Keratinocyte (primary cell): ENCODE measurements around the gene IRGC. TPM values are rescaled to one million over a fixed set of nuclear protein-coding genes. Genes with fewer than 3 reads are reported as not detected.

ENCODE experiments used
- DNase-seq: peaks from one replicate; pipeline ENCODE4 v3.0.0-alpha.2; 2011; ENCODE audit warnings: low read depth, missing footprints, low spot score
- FAIRE-seq: peaks from 2 replicates; lab custom pipeline; 2011; peaks lifted over from hg19 to GRCh38; lab: Jason Lieb, UNC
- H2AFZ ChIP-seq: 2 replicates; pipeline ENCODE4 v1.6.0; 2012; ENCODE audit warnings: low read length, control low read depth, inconsistent platforms; ENCODE audit not compliant: control insufficient read depth
- H3K27ac ChIP-seq: 2 replicates; pipeline ENCODE4 v1.5.1; 2011; ENCODE audit warnings: low read length; ENCODE audit not compliant: control insufficient read depth, insufficient read depth
- H3K27me3 ChIP-seq: 3 replicates; pipeline ENCODE4 v1.6.0; 2011; ENCODE audit warnings: low read length; ENCODE audit not compliant: control insufficient read depth, insufficient read depth; ENCODE audit errors: extremely low read depth
- H3K36me3 ChIP-seq, 2 experiments: 2 replicates in 1 of 2; 3 replicates in 1 of 2; pipeline ENCODE4 v1.5.1; 2011; ENCODE audit warnings: low read length in 2 of 2, mild to moderate bottlenecking in 1 of 2; ENCODE audit not compliant: control insufficient read depth in 2 of 2, insufficient read depth in 2 of 2; ENCODE audit errors: extremely low read depth in 1 of 2
- H3K4me1 ChIP-seq: 3 replicates; pipeline ENCODE4 v1.5.1; 2011; ENCODE audit warnings: low read length; ENCODE audit not compliant: control insufficient read depth, insufficient read depth; ENCODE audit errors: extremely low read depth
- H3K4me2 ChIP-seq: 3 replicates; pipeline ENCODE4 v1.6.0; 2011; ENCODE audit warnings: low read depth, low read length; ENCODE audit not compliant: control insufficient read depth, insufficient read depth; ENCODE audit errors: extremely low read depth
- H3K4me3 ChIP-seq, 3 experiments: fragments of 200-600 bp in 1 of 3; sonication (generic) in 1 of 3; 2 replicates in 2 of 3; 3 replicates in 1 of 3; pipeline ENCODE4 v1.5.1; 2011 to 2016; ENCODE audit warnings: low read length in 3 of 3, mild to moderate bottlenecking in 3 of 3, control low read depth in 2 of 3, inconsistent platforms in 1 of 3, low read depth in 1 of 3, mixed read lengths in 1 of 3, mixed run types in 1 of 3, moderate library complexity in 1 of 3; ENCODE audit not compliant: control insufficient read depth in 2 of 3, insufficient read depth in 2 of 3; ENCODE audit errors: extremely low read depth in 1 of 3
- H3K79me2 ChIP-seq: 2 replicates; pipeline ENCODE4 v1.6.0; 2012; ENCODE audit warnings: low read length; ENCODE audit not compliant: control insufficient read depth, insufficient read depth
- H3K9ac ChIP-seq: 3 replicates; pipeline ENCODE4 v1.6.0; 2011; ENCODE audit warnings: low read length; ENCODE audit not compliant: control insufficient read depth, insufficient read depth; ENCODE audit errors: extremely low read depth
- H3K9me1 ChIP-seq: 3 replicates; pipeline ENCODE4 v1.6.0; 2011; ENCODE audit warnings: low read length; ENCODE audit not compliant: control insufficient read depth, insufficient read depth; ENCODE audit errors: extremely low read depth
- H3K9me3 ChIP-seq: 2 replicates; pipeline ENCODE4 v1.5.1; 2012; ENCODE audit warnings: low read depth, low read length; ENCODE audit not compliant: control insufficient read depth
- H4K20me1 ChIP-seq: 3 replicates; pipeline ENCODE4 v1.6.0; 2011; ENCODE audit warnings: low read length; ENCODE audit not compliant: control insufficient read depth, insufficient read depth; ENCODE audit errors: extremely low read depth
- EZH2 ChIP-seq: IDR thresholded peaks from one replicate; pipeline ENCODE4 v1.6.1; 2012; ENCODE audit warnings: inconsistent platforms, mild to moderate bottlenecking, low read length, moderate library complexity
- dilution Hi-C: fragments of 300-500 bp; cut with MboI; formaldehyde crosslinking; loops from one replicate; pipeline ENCODE4 v1.7.0; 2020; ENCODE audit warnings: low sequenced_read_pairs; ENCODE audit not compliant: extremely low pct_ligation_motif_present
- polyA plus RNA-seq, 5 experiments: library from polyadenylated mRNA; depleted of rRNA in 3 of 5; stranded (reverse) in 3 of 5; stranded (forward) in 1 of 5; unstranded in 1 of 5; fragments of >200 nt; gene quantifications; 1 replicate in 1 of 5; 2 replicates in 3 of 5; 3 replicates in 1 of 5; pipeline versions ENCODE4 v1.2.1 to v1.2.3, GENCODE V29; 2011 to 2012; ENCODE audit warnings: missing spikeins in 2 of 5, low read depth in 1 of 5, low replicate concordance in 1 of 5
- TF ChIP-seq, protein P1 (sequence below), 3 experiments: IDR thresholded peaks in 1 of 3; conservative IDR thresholded peaks in 1 of 3; optimal IDR thresholded peaks in 1 of 3; 2 replicates in 2 of 3; 3 replicates in 1 of 3; pipeline versions ENCODE3 to v1.5.1; 2011; ENCODE audit warnings: low read length in 3 of 3, mild to moderate bottlenecking in 3 of 3, moderate library complexity in 2 of 3, control low read depth in 1 of 3, inconsistent platforms in 1 of 3; ENCODE audit not compliant: insufficient read depth in 2 of 3; ENCODE audit errors: extremely low read depth in 1 of 3

Gene IRGC
- polyA plus RNA-seq, 1 donor (not counting 4 experiments of a cell fraction or from before 2014, with no cell fraction given) = not detected

DNA sequence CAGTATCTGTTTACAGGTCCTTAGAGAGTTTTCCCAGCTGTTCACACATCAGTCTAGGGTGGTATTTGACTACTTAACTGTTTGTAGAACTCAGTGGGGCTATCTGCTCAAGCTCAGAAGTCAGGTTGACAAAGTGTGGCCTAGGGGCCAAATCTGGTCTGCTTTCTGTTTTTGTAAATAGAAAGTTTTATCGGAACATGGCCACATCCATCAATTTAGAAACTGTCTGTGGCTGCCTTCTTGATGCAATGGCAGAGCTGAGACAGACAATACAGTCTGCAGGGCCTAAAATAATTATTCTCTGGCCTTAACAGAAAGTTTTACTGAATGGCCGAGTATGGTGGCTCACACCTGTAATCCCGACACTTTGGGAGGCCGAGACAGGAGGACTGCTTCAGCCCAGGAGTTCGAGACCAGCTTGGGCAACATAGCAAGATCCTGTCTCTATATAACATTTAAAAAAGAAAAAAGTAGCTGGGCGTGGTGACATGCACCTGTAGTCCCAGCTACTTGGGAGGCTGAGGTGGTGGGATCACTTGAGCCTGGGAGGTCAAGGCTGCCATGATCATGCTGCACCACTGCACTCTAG lies 36.5 kb downstream of the IRGC start:
- FAIRE-seq = no peak
- no peak for DNase-seq
- no peaks in the 10 kb centered on the region for H3K27me3 ChIP-seq
- TF ChIP-seq, protein P1, sequence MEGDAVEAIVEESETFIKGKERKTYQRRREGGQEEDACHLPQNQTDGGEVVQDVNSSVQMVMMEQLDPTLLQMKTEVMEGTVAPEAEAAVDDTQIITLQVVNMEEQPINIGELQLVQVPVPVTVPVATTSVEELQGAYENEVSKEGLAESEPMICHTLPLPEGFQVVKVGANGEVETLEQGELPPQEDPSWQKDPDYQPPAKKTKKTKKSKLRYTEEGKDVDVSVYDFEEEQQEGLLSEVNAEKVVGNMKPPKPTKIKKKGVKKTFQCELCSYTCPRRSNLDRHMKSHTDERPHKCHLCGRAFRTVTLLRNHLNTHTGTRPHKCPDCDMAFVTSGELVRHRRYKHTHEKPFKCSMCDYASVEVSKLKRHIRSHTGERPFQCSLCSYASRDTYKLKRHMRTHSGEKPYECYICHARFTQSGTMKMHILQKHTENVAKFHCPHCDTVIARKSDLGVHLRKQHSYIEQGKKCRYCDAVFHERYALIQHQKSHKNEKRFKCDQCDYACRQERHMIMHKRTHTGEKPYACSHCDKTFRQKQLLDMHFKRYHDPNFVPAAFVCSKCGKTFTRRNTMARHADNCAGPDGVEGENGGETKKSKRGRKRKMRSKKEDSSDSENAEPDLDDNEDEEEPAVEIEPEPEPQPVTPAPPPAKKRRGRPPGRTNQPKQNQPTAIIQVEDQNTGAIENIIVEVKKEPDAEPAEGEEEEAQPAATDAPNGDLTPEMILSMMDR (optimal IDR thresholded peaks at IDR 0.05 in 1 of 3, IDR thresholded peaks at IDR 0.05 in 1 of 3, conservative IDR thresholded peaks at IDR 0.05 in 1 of 3; ENCODE audit: extremely low read depth in 1 of 3, insufficient read depth in 2 of 3, low read length in 3 of 3) = no peak
- H3K27ac ChIP-seq = peak overlapping the region; percentile 100
- H3K9me3 ChIP-seq = no peaks in the 10 kb centered on the region
- dilution Hi-C loops = no loop called here
- H3K4me3 ChIP-seq = no peak overlapping the region
- peak overlapping the region; percentile 100 for H3K9ac ChIP-seq
- H3K9me1 ChIP-seq = no peaks in the 10 kb centered on the region
- peaks cover 23% of the 10 kb centered on the region for H3K79me2 ChIP-seq
- H3K4me1 ChIP-seq = peaks cover 47% of the 10 kb centered on the region
- no peaks in the 10 kb centered on the region for H4K20me1 ChIP-seq
- H3K36me3 ChIP-seq = peaks cover 14 to 33% of the 10 kb centered on the region in 2 experiments
- H3K4me2 ChIP-seq = peak overlapping the region; percentile 99
- no peak overlapping the region for H2AFZ ChIP-seq

DNA sequence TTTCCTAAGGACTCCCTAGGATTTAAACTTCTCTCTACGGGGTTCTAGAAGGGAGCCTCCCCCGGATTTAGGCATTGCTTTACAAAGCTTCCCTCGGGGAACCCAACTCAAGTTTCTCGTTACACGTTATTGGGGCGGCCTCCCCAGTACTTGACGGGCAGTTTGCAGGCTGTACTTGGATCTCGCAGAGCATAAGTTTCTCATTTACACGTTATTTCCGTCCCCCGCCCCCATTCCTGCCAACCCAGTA lies 38.3 kb downstream of the IRGC start:
- no peak for FAIRE-seq
- Histone ChIP-seq H3K36me3 (peaks cover 9 to 20% of the 10 kb centered on the region in 2 experiments), H3K79me2 (peaks cover 23% of the 10 kb centered on the region), H3K4me2 (peak overlapping the region; percentile 99), H3K27me3 (no peaks in the 10 kb centered on the region), H3K4me3 (peak overlapping the region; percentile 75 to 93 (median 85)), H4K20me1 (no peaks in the 10 kb centered on the region), H2AFZ (no peak overlapping the region), H3K27ac (peak overlapping the region; percentile 100), H3K9me3 (no peaks in the 10 kb centered on the region), H3K9ac (peak overlapping the region; percentile 100), H3K4me1 (peaks cover 65% of the 10 kb centered on the region), H3K9me1 (no peaks in the 10 kb centered on the region)
- dilution Hi-C loops = no loop called here
- DNase-seq = no peak
- TF ChIP-seq, protein P1 (optimal IDR thresholded peaks at IDR 0.05 in 1 of 3, IDR thresholded peaks at IDR 0.05 in 1 of 3, conservative IDR thresholded peaks at IDR 0.05 in 1 of 3; ENCODE audit: extremely low read depth in 1 of 3, insufficient read depth in 2 of 3, low read length in 3 of 3) = no peak
- TF ChIP-seq EZH2 = no peak
